DMS 273 (cell line): ENCODE results near the gene RNASE8.

ENCODE experiments used
- DNase-seq: peaks from one replicate; lab custom pipeline; 2025; ENCODE audit not compliant: unreplicated experiment; lab: John Stamatoyannopoulos, UW

Gene RNASE8

GRCh38 chr14:21103710-21104447 lies 46.3 kb downstream of the RNASE8 start:
- peak; percentile 98 for DNase-seq

GRCh38 chr14:21104448-21105060 lies 46.9 kb downstream of the RNASE8 start:
- DNase-seq = peak; percentile 94

GRCh38 chr14:21105095-21105494 lies 47.5 kb downstream of the RNASE8 start:
- DNase-seq = no peak

DNA sequence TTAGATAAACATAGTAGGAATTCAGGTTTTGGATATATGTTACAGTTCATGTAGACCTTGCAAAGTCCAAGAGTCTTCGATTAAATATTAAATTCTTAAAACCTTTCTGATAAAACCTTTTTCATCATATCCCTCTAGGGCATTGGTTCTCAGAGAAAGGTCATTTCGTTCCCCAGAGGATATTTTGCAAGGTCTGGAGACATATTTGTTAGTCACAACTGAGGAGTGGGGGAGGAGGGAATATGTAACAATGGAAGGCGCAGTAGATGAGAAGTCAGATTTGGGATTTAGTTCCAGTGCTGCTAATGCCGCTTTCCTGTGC lies 48.5 kb downstream of the RNASE8 start:
- DNase-seq = no peak

GRCh38 chr14:21106498-21107282 lies 49.1 kb downstream of the RNASE8 start:
- DNase-seq = peak; percentile 90

DNA sequence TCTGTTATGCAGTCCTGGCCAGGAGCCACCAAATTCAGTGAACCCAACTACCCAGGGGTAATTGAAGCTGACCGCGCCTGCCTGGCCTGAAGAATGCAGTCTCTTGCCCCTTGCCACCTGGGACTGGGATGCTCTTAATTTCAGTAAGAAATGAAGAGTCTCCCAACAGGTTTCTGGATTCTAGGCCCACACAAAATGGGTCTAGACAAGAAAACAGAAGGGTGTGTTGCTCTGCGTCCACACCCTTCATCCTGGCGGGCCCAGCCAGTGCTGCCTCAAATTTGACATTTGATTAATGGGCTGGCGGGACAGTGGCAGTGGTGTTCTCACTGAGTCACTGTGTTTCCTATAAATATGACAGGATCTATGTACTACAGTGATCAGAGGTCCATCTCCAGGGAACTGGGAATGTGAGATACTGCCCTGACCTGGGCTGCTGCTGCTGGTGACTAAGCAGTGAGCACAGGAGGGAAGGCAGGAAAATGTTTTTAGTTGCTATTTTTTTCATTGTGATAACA lies 49.7 kb downstream of the RNASE8 start:
- DNase-seq = peak; percentile 76
